Medulla oblongata (tissue), 1 donor: ENCODE measurements around the gene CARD9.
"Not testable (repeated sequence)": the region's sequence is repeated elsewhere in the genome, so short reads cannot be mapped to it uniquely, and the experiment has no call there.

Source experiments
- DNase-seq: peaks from one replicate; pipeline ENCODE4 v3.0.0-alpha.2; 2015; ENCODE audit errors: extremely low spot score

The CARD9 gene

DNA sequence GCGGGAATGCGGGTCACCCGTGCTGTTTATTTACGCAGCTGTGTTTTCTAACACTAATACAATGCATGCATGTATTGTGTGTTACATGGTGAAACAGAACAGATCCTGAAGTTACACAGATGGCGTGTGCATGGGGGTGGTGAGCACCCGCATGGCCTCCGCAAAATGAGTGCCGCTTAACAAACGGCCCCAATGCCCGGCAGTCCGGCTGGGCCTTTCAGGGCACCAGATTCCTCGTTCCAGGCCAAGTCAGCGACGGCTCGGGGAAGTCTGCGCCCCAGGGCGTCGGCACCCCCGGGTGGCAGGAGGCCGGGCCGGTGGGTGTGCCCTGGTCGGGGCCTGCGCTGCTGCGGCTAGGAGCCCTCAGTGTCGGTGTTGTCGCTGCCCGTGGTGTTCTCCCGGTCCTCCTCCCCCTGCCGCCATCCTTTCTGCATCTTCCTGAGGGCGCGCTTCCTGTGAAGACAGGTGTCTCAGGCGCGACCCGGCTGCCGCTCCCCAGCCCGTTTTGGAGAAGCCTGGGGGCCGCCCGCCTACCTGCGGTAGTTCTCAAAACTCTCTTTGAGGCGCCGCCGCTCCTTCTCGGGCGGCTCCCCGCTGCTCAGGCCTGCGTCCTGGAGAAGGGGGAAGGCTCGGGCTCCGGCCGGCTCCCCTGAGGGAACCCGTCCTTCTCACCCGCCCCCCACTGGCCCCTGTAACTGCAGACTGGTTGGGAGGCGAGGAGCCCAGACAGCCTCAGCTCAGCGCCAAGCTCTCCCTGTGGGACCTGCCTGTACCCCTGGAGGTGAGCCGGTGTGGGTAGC, 9.3 kb downstream of the CARD9 start:
- no peak for DNase-seq

DNA sequence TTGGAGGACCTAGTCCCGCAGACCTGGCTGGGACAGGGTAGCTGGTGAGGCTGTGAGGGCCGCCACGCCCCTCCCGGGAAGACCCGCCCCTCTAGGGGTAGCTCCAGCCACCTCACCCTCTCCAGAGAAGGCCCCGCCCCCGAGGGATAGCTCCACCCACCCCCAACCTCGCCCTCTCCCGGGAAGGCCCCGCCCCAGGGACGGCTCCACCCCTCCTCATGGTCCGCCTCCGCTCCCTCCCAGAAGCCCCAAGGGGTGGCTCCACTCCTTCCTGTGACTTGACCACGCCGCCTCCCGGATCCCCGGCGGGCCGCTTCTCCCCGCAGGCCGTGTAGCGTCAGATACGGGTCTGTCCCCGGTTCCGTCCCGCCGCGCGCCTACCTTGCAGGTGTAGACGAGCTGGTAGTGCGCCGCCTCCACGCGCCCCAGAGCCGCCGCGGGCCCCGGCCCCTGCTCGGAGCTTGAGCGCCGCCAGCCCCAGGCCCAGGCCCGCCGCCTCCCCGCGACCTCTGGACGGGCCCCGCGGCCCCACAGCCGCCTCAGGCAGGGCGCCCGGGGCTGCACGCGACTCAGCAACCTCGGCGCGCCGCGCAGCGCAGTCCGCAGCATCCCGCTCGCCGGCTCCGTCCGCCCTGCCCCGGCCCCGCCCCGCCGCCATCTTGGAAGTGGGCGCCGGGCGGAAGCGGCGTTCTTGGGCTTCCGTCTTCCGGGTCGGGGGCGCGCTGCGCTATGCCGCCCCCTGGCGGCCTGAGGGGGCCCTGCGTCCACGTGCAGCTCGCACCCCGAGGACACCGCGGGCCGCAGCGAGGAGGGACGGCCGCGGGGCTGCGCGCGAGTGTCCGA, 10.1 kb downstream of the CARD9 start, which contains the start of gene DNLZ:
Gene DNLZ (minus strand): TSS at position 639 of the 843 bp plus-strand sequence. CDS start 30 bp downstream, at position 609.
- peak; percentile 96 for DNase-seq

DNA sequence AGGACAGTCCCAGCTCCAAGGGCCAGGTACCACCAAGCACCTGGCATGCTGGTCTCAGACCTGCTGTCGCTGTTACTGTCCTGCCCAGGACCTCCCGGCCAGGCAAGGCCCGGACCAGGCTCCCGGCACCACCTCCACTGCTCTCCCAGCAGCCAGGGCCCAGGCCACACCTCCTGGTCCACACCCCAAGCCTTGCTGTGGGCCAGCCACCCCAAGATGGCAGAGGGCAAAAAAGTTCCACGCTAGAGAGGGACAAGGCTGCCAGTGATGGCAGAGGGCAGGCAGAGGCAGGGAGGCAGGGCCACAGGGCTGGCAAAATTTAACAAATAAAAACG, 11.1 kb downstream of the CARD9 start:
- no peak for DNase-seq

DNA sequence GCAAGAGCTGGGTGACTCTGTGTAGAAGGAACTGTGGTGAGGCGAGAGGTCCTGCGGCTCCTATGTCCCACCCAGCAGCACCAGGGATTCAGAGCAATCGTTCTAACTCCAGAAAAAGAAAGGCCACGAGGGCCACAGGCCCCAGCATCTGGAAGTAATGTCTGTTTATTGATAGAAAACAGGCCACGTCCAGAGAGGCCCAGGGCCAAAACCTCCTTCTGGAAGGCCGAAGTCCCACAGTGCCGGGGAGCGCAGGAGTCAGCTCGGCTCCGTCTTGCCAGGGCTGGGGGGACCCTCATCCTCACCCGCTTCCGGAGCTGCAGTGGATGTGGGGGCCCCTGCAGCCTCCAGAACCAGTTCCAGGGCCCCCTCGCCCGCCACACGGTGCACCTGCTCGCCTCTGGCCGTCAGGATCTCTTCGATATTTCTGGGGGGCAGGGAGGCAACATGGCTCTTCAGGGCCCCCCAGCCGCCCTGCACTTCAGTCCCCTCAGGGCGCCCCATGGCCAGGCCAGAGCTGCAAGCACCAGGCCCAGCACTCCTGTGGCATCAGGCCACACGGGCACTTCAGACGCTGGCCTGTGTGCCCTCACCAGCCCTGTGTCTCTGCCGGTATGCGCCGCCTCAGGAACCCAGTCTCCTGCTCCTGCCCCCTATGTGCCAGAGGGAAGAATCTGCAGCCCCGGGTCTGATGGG, 11.6 kb downstream of the CARD9 start:
- no peak for DNase-seq

DNA sequence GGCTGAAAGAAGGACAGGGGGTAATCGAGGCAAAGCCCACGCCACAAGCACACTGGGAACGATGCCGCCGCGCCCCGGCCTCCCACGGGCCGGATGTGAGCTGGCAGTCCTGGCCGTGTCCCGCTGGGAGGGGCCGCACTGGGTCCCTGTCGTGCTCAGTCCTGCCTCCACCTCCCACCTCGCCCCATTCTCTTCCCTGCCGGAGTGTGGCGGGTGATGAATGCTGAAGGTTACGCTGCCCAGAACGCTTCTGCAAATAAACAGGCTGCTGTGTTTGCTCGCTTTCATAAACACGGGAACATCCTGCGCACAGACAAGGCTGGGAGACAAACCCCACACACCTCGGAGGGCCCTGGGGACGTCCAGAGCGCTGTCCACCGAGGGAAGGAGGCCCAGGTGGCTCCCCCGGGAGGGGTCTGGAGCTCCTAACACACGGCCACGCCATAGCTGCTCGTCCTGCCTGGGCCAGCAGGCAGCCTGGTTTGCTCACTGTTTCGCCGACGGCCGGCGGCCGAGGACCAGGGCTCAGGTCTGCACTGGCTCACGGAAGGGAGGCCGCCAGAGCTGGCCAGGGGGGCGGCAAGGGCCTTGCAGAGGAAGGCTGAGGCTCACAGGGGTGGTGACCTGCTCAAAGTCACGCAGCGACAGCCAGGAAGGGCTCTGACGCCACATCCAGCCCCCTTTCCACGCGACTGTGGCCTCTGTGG, 12.3 kb downstream of the CARD9 start:
- no peak for DNase-seq

DNA sequence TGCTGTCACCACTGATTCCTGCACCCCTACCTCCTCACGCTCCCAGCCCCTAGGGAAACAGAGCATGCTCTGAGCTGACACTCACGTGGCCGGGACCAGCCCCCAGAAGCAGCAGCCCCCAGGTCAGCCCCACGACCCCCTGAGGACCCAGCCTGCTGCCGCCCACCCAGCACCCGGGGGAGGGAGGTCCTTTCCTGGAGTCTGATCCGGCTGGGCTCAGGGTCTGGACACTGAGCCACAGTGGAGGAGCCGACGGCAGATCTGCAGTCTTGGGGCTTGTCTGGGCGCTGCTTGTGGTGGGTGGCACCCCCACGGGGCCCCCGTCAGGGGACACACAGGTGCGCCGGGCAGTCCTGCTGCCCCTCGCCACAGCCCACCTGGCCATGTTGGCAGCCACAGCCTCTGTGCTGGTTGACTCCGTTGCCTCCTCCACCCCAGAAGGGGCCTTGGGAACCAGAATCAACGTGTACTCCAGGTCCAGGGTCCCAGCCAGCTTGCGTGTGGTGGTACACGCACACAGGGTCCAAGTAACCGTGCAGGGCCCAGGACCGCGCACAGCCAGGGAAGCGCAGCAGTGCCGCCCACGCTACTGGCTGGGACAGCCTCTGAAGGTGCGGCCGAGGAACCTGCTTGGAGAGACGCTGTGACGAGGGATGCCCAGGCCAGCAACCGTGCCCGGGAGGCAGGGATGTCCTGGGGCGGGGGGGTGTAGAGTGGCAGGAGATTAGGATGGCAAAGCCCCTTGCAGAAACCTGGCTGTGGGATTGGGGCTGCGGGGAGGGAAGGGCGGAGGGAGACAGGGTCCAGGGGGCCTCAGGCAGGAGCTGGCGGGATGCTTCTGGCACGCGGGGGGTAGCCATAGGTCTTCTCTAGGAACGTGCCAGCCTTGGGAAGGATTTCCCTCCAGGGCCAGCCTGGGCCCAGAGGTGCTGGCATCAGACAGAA, 13.4 kb downstream of the CARD9 start:
- DNase-seq = no peak

DNA sequence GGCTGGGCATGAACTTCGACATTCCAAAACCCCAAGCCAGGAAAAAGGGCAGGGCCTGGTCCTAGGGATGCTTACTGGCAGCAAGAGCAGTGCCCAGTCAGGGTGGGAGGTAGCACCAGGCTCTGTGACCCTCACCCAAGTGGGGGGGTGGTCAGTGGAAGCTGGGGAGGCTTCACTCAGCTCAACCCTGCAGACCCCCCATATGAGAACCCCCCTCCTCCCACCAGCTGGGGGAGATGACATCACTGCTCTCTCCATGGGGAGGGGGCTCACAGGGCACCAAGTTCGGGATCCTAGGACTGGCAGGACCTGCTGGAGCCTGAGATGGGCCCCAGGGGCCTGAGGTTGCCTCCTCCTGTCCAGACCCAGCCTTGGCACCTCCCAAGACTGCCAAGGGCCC, 14.6 kb downstream of the CARD9 start:
- DNase-seq = no peak

DNA sequence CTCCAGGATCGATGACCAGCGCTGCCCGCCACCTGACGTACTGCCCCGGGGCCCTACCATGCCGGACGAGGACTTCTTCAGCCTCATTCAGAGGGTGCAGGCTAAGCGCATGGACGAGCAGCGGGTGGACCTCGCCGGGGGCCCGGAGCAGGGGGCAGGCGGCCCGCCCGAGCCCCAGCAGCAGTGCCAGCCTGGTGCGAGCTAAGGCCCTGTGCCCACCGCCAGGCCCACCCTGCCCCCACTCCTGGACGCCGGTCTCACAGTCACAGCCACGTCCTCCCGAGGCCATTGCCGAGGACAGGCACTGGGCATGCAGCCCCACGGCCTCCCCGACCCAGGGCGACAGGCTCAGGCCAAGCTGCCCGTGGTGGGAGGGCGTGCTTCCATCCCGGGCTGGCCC, 15.5 kb downstream of the CARD9 start:
- DNase-seq = no peak

DNA sequence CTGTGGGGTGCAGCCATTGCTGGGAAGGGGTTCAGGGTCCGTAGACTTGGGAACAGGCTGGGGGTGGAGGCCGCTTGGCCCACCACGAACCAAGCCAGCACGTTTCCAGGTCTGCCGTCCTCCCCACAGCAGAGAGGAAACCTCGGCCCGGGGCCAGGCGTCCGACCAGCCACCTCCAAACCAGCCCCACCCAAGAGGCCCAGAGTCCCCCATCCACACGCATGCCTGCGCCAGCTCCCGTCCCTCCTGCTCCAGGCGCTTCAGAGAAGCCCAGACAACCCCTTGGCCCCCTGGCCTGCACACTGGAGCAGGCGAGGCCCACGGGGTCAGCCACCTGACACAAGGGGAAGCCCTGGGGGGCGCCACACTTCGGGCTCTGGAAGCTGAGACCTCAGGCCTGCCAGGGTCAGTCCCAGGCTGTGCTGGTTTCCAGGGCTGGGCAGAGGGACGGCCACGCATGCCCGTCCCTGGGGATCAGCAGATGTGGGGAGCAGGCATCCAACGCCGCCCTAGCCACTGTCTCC, 16.2 kb downstream of the CARD9 start:
- no peak for DNase-seq

DNA sequence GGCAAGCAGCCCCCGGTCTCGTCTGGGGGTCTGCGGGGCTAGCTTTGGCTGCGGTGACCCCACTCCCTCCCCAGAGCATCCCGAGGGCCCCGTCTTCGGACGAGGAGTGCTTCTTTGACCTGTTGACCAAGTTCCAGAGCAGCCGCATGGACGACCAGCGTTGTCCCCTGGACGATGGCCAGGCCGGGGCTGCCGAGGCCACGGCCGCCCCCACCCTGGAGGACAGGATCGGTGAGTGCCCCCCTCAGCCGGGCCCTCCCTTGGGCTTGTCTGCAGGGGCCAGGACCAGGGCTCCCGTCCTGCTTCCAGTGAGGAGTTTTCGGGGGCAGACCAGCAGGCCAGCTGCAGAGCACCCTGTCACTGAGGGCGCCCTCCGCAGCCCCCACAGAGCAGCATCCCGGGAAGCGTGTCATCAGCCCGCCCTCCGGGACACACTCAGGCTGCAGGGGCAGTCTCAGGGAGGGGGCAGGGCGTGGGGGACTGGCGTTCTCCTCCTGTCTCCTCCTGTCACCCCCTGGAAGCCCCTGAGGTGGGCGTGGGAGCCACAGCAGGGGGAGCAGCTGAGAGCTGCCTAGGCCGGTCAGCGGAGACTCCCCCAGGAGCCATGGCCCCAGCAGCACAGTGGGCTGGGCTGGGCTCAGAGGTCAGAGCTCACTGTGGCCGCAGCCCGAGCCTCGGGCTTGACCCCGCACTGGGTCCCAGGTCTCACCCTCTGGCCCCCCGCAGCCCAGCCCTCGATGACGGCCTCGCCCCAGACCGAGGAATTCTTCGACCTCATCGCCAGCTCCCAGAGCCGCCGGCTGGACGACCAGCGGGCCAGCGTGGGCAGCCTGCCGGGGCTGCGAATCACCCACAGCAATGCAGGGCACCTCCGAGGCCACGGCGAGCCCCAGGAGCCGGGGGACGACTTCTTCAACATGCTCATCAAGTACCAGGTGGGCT, 17.6 kb downstream of the CARD9 start:
- no peak for DNase-seq

DNA sequence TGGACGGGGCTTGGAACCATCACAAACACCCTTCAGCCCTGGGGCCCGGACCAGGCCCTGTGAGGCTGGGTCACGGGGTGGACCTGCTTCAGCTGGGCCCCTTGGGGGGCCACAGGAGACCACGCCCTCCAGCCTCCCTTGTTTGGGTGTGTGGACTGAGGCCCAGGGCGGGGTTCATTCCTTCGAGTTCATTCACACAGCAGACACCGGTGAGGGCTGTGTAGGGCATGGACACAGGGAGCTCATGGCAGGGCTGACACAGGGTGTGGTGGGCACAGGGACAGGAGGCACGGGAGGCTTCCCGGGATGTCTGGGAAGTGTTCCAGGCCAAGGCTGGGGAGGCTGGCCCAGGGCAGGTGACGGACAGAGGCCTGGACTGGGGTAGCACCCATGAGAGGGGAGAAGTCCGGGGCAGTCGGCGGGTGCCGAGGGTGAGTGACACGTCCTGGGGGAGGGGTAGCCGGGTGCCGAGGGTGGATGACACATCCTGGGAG, 18.8 kb downstream of the CARD9 start:
- no peak for DNase-seq

DNA sequence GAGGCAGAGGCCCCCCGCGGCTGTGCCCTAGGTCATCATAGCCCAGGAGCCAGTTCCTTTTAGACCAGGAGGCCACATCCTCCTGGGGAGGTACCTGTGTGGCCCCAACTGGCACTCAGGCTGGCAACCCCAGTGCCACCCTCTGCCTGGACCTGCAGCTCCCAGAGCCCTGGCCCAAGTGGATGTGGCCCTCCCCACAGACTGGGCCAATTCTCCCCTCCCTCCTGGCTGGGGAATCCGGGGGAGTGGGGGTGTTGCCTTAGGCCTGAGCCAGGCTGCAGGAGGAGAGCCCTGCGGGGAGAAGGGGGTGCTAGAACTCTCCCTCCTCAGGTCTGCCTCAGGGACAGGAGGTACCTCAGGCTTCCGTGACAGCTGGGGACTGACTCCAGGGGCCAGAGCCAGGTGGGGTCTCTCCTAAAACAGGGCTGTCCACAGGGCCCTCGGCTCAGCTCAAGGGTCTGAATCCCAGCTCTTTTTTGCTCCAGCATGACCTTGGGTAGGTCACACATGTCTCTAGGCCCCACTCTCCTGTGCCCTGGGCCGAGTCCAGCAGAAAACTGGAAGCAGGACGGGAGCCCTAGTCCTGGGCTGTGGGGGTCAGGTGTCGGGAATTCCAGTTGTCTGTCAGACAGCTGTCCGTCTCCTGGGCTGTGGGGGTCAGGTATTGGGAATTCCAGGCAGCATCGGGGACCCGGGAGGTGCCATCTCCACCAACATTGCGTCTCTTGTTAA, 19.5 kb downstream of the CARD9 start:
- no peak for DNase-seq

DNA sequence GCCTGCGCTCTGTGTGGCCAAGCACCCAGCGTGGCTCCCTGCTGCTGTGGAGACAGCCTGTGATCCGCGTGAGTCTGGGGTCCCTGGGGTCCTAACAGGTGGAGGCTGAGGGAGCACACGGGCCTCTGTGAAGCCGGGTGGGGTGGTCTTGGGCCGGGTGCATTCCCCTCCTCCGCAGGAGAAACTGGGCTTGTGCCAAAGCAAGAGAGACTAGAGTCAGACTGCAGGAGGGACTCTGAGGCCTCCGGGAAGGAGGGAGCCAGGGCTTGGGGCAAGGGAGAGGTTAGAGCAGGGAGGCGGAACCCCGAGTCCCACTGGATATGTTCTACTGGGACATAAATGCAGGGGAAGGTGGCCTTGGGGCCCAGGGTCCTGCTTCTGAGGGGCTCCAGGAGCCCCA, 20.4 kb downstream of the CARD9 start:
- no peak for DNase-seq

DNA sequence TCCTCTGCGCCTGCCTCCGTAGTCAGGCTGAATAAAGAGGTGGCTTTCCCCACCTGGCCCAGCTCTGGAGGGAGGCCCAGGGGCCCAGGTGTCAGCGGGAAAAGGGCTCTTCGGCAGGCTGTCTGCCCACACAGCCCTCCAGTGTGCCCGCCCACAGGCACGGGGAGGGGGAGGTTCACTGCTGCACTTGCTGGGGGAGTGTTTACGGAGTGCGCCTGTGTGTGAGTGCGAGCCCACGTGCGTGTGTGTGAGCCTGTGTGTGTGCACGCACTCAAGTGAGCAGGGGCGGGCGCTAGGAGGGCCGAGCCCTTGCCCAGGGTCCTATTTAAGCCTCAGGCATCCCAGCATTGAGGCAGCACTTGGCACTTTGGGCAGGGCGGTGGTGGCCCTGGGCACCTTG, 20.8 kb downstream of the CARD9 start:
- no peak for DNase-seq

DNA sequence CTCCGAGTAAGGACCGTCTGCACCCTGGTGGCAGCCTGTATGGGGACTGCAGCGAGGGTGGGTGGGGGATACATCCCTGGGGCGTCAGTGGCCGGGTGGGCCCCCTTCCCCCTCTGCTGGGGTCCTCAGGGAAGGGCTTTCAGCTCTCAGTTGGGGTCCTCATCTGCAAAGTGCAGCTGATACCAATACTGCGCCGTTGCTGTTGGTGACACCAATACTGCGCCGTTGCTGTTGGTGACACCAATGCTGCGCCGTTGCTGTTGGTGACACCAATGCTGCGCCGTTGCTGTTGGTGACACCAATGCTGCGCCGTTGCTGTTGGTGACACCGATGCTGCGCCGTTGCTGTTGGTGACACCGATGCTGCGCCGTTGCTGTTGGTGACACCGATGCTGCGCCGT, 21.6 kb downstream of the CARD9 start:
- not testable (repeated sequence) for DNase-seq

DNA sequence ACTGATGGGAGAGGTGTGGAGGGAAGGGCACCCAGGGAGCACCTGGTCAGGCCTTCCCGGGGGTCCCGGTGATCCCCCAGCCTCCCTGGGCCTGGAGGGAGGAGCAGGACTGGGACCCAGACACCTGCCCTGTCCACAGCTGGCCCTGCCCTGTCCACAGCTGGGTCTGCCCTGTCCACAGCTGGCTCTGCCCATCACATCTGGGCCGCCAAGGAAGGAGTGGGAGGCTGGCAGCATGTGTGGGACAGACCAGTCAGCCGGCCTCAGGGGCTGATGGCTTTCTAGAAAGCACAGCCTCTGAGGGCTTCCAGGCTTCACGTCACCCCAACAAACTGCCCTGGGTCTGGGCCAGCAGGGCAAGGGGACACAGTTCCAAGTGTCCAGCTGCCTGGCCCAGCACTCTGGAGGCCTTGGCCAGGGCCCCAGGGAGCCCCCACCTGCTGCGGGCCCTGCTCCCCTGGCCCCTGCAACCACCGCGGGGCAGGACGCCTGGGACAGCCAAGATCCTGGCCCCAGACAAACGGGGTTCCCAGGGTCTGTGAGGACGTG, 22.1 kb downstream of the CARD9 start:
- no peak for DNase-seq

DNA sequence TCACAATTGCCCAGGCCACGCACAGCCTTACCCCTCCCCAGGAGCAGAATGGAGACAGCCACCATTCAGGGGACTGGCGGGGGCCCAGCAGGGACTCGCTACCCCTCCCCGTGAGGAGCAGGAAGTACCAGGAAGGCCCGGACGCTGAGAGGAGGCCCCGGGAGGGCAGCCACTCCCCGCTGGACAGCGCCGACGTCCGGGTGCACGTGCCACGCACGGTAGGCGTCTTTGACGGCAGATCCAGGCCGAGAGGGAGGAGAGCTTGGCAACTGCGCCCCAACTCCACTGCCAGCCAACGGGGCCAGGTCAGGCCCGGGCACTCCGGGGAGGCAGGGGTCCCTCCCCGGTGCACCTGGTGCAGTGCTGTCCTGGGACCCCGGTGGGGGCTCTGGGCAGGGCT, 23.9 kb downstream of the CARD9 start:
- no peak for DNase-seq

DNA sequence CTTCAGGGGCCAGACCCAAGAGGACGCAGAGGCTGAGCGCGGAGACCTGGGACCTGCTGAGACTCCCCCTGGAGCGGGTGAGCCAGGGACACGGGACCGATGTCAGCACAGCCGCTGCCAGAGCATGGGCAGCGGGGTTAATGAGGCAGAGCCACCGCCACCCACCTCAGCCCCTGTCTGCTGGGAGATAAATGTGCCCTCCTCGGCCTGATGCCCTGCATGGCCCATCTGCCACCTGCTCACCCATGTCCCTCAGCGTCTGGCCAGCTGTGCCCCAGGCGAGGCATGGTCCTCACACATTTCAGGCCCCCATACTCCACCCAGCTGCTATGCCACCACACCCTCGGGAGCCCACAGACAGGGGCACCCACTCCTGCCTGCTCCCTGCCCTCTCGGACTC, 24.8 kb downstream of the CARD9 start:
- DNase-seq = no peak
